H1 (cell line): ENCODE data around the gene LGALS8. TPM values are rescaled to one million over a fixed set of nuclear protein-coding genes. Genes with fewer than 3 reads are reported as not detected.

Source experiments
- CTCF ChIA-PET: fragments of 300-600 bp; sonication (Branson Sonifier 250); formaldehyde crosslinking; loops from one replicate; lab custom pipeline; 2021; ENCODE audit not compliant: partially characterized antibody; lab: Charles Lee
- POLR2A ChIA-PET: fragments of 300-600 bp; sonication (Branson Sonifier 250); formaldehyde crosslinking; loops from one replicate; lab custom pipeline; 2021; ENCODE audit warnings: inconsistent platforms; ENCODE audit not compliant: partially characterized antibody; lab: Charles Lee
- DNase-seq, 2 experiments: peaks; one replicate each; pipeline versions ENCODE4 v3.0.0 to v3.0.0-alpha.2; 2010 to 2022; ENCODE audit warnings: low spot score in 2 of 2, low read depth in 1 of 2, mixed read lengths in 1 of 2
- FAIRE-seq: peaks from 2 replicates; lab custom pipeline; 2011; peaks lifted over from hg19 to GRCh38; lab: Jason Lieb, UNC
- H2AFZ ChIP-seq: 2 replicates; pipeline ENCODE4 v1.8.1; 2012; ENCODE audit warnings: low read length, inconsistent platforms
- H2AK5ac ChIP-seq: 2 replicates; pipeline ENCODE4 v1.6.1; 2013; ENCODE audit warnings: low read depth, low read length
- H2BK120ac ChIP-seq: replicated peaks from 2 replicates; pipeline ENCODE3; 2013; ENCODE audit warnings: low read depth, low read length, inconsistent platforms
- H2BK12ac ChIP-seq: 2 replicates; pipeline ENCODE4 v1.6.1; 2013; ENCODE audit warnings: low read depth, low read length
- H2BK15ac ChIP-seq: 2 replicates; pipeline ENCODE4 v1.6.1; 2013; ENCODE audit warnings: low read length
- H2BK20ac ChIP-seq: 2 replicates; pipeline ENCODE4 v1.6.1; 2013; ENCODE audit warnings: low read length
- H2BK5ac ChIP-seq: 2 replicates; pipeline ENCODE4 v1.6.1; 2013; ENCODE audit warnings: low read depth, low read length
- H3K14ac ChIP-seq: 2 replicates; pipeline ENCODE4 v1.6.1; 2013; ENCODE audit warnings: inconsistent platforms; ENCODE audit not compliant: insufficient read length
- H3K18ac ChIP-seq: 2 replicates; pipeline ENCODE4 v1.6.1; 2013; ENCODE audit warnings: low read length; ENCODE audit errors: extremely low read depth
- H3K23ac ChIP-seq: 2 replicates; pipeline ENCODE4 v1.6.1; 2013; ENCODE audit warnings: inconsistent platforms; ENCODE audit not compliant: insufficient read length
- H3K23me2 ChIP-seq: 2 replicates; pipeline ENCODE4 v1.6.1; 2013; ENCODE audit warnings: low read depth, low read length
- H3K27ac ChIP-seq: 2 replicates; pipeline ENCODE4 v1.6.1; 2011; ENCODE audit warnings: low read depth, low read length, inconsistent platforms
- H3K27me3 ChIP-seq, 4 experiments: replicated peaks in 1 of 4; 1 replicate in 1 of 4; 2 replicates in 3 of 4; pipeline versions ENCODE4 v1.6.1 to v1.8.1; 2011 to 2013; ENCODE audit warnings: low read length in 3 of 4, mild to moderate bottlenecking in 3 of 4, inconsistent platforms in 2 of 4, mixed read lengths in 2 of 4, moderate library complexity in 1 of 4; ENCODE audit not compliant: control insufficient read depth in 3 of 4, insufficient read depth in 3 of 4; ENCODE audit errors: extremely low read depth in 1 of 4
- H3K36me3 ChIP-seq, 4 experiments: 2 replicates each; pipeline versions ENCODE4 v1.6.1 to v1.8.1; 2011 to 2013; ENCODE audit warnings: mild to moderate bottlenecking in 4 of 4, low read length in 3 of 4, moderate library complexity in 2 of 4, control low read depth in 1 of 4, inconsistent platforms in 1 of 4; ENCODE audit not compliant: insufficient read depth in 4 of 4, control insufficient read depth in 2 of 4
- H3K4ac ChIP-seq: replicated peaks from 2 replicates; pipeline ENCODE3; 2013; ENCODE audit warnings: low read length, low read depth, mixed read lengths, inconsistent platforms; ENCODE audit not compliant: insufficient read length
- H3K4me1 ChIP-seq, 4 experiments: replicated peaks in 1 of 4; 1 replicate in 1 of 4; 2 replicates in 3 of 4; pipeline versions ENCODE4 v1.6.1 to v1.8.1; 2011 to 2013; ENCODE audit warnings: low read length in 3 of 4, inconsistent platforms in 2 of 4, mixed read lengths in 1 of 4; ENCODE audit not compliant: insufficient read depth in 4 of 4, control insufficient read depth in 3 of 4
- H3K4me2 ChIP-seq, 2 experiments: 2 replicates each; pipeline versions ENCODE4 v1.6.1 to v1.8.1; 2011 to 2013; ENCODE audit warnings: low read depth in 2 of 2, low read length in 2 of 2, control low read depth in 1 of 2, inconsistent platforms in 1 of 2, mild to moderate bottlenecking in 1 of 2; ENCODE audit not compliant: insufficient read depth in 1 of 2
- H3K4me3 ChIP-seq, 4 experiments: fragments of 200-600, 300-600 bp in 1 of 4; sonication (generic), shearing (Covaris generic), sonication (Bioruptor Twin) in 1 of 4; 2 replicates each; pipeline versions ENCODE4 v1.5.1 to v1.8.1; 2011 to 2016; ENCODE audit warnings: low read length in 4 of 4, low read depth in 3 of 4, control low read depth in 2 of 4, inconsistent platforms in 2 of 4, mild to moderate bottlenecking in 2 of 4, mixed read lengths in 1 of 4, moderate library complexity in 1 of 4; ENCODE audit not compliant: insufficient read depth in 2 of 4; ENCODE audit errors: extremely low read depth in 1 of 4
- H3K56ac ChIP-seq: replicated peaks from 2 replicates; pipeline ENCODE3; 2013; ENCODE audit warnings: low read depth, mild to moderate bottlenecking, mixed read lengths, low read length, inconsistent platforms; ENCODE audit not compliant: insufficient read length
- H3K79me1 ChIP-seq: 2 replicates; pipeline ENCODE4 v1.6.1; 2013; ENCODE audit warnings: low read depth, low read length, control low read depth
- H3K79me2 ChIP-seq, 2 experiments: 2 replicates each; pipeline versions ENCODE4 v1.6.1 to v1.8.1; 2012 to 2013; ENCODE audit warnings: low read length in 2 of 2, mild to moderate bottlenecking in 2 of 2, inconsistent platforms in 1 of 2; ENCODE audit not compliant: insufficient read depth in 2 of 2, control insufficient read depth in 1 of 2
- H3K9ac ChIP-seq, 4 experiments: replicated peaks in 1 of 4; 1 replicate in 1 of 4; 2 replicates in 3 of 4; pipeline versions ENCODE4 v1.6.1 to v1.8.1; 2011 to 2013; ENCODE audit warnings: low read depth in 3 of 4, low read length in 3 of 4, control low read depth in 2 of 4, mild to moderate bottlenecking in 2 of 4, moderate library complexity in 2 of 4, inconsistent platforms in 1 of 4; ENCODE audit errors: extremely low read depth in 1 of 4
- H3K9me3 ChIP-seq, 2 experiments: 2 replicates each; pipeline versions ENCODE4 v1.6.1 to v1.8.1; 2012 to 2013; ENCODE audit warnings: mild to moderate bottlenecking in 2 of 2, moderate library complexity in 2 of 2, control low read depth in 1 of 2, inconsistent platforms in 1 of 2, low read depth in 1 of 2, low read length in 1 of 2, mixed read lengths in 1 of 2; ENCODE audit not compliant: insufficient read depth in 2 of 2
- H4K20me1 ChIP-seq, 2 experiments: replicated peaks in 1 of 2; 2 replicates each; pipeline versions ENCODE3 to v1.8.1; 2011 to 2013; ENCODE audit warnings: inconsistent platforms in 2 of 2, low read length in 2 of 2, mild to moderate bottlenecking in 1 of 2; ENCODE audit not compliant: insufficient read depth in 2 of 2, control insufficient read depth in 1 of 2
- H4K5ac ChIP-seq: 2 replicates; pipeline ENCODE4 v1.6.1; 2013; ENCODE audit warnings: low read length, low read depth, mixed read lengths, inconsistent platforms; ENCODE audit not compliant: insufficient read length
- H4K8ac ChIP-seq: 2 replicates; pipeline ENCODE4 v1.8.0; 2013; ENCODE audit warnings: mild to moderate bottlenecking, moderate library complexity, low read length, inconsistent platforms; ENCODE audit not compliant: insufficient read depth; ENCODE audit errors: extremely low read depth
- H4K91ac ChIP-seq: replicated peaks from 2 replicates; pipeline ENCODE3; 2013; ENCODE audit warnings: low read length, mixed read lengths, inconsistent platforms; ENCODE audit not compliant: insufficient read length
- RBBP5 ChIP-seq: IDR thresholded peaks from 2 replicates; pipeline ENCODE4 v1.7.1; 2012; ENCODE audit warnings: low read depth, mild to moderate bottlenecking, inconsistent platforms, low read length, moderate library complexity, borderline replicate concordance
- TEAD4 ChIP-seq: IDR thresholded peaks from 2 replicates; pipeline ENCODE4 v1.6.1; 2012; ENCODE audit warnings: low read depth, low read length, inconsistent platforms, mixed read lengths
- WGBS, 2 experiments: shearing (Covaris generic) in 1 of 2; methylation state at CpG; one replicate each; pipeline versions ENCODE4 v1.1.6 to v1.1.7; 2013 to 2015; ENCODE audit warnings: low lambda C conversion rate in 2 of 2, mixed read lengths in 2 of 2, inconsistent platforms in 1 of 2, low coverage in 1 of 2, missing lambda C conversion rate in 1 of 2; ENCODE audit not compliant: insufficient replicate concordance in 2 of 2, insufficient coverage in 1 of 2, insufficient read length in 1 of 2; ENCODE audit errors: extremely low coverage in 1 of 2, missing lambda C conversion rate in 1 of 2; 5-methylcytosine and 5-hydroxymethylcytosine counted together
- polyA plus RNA-seq, 7 experiments: library from polyadenylated mRNA; depleted of rRNA in 3 of 7; stranded (reverse) in 5 of 7; unstranded in 2 of 7; fragments of >200 nt in 5 of 7; fragments of 200-250 nt in 2 of 7; gene quantifications; 1 replicate in 5 of 7; 2 replicates in 1 of 7; 4 replicates in 1 of 7; pipeline versions ENCODE4 v1.2.1 to v1.2.3, GENCODE V29; 2011 to 2013; ENCODE audit warnings: missing spikeins in 2 of 7, mixed read lengths in 2 of 7
- total RNA-seq: library from RNA; stranded (reverse); fragmentation: NEBNext Ultra II Directional; extraction: Animal tissue kit (Norgen Biotek cat#: 25700); gene quantifications from 2 replicates; pipeline ENCODE4 v1.2.1, GENCODE V29; 2021

The LGALS8 gene
- total and polyA plus RNA-seq, 2 of the 8 experiments (the other 6 are each of a cell fraction or from before 2014, with no cell fraction given): 7.2 to 11.6 TPM

DNA sequence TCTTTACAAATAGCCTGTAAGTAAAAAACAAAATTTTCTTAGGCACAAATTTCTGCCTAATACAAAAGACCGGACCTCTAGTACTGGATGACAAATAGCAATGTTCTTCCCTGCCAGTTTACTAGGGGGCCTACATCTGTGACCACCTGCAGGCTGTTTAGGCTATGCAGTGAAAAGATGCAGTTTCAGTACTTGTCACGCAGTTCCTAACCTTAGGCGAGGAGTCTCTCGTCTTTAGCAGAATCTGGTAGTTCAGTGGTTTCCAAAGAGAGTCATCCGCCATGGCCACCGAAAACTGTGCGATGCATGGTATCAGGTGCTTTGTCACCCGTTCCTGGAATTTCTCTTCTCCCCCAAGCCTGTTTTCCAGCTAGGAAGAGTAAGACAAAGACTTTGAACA lies 29.6 kb downstream of the LGALS8 start:
- Histone ChIP-seq H2BK20ac (no peak overlapping the region), H4K91ac (no peak overlapping the region), H3K36me3 (peaks cover 40 to 95% (median 86%) of the 10 kb centered on the region in 4 experiments), H3K27me3 (no peaks in the 10 kb centered on the region), H3K4me2 (no peak overlapping the region), H3K9ac (no peak overlapping the region), H2AK5ac (no peak overlapping the region), H3K23ac (no peak overlapping the region), H3K56ac (no peak overlapping the region), H3K18ac (no peak overlapping the region), H3K9me3 (no peaks in the 10 kb centered on the region), H2BK5ac (no peak overlapping the region), H2BK120ac (no peak overlapping the region), H4K8ac (no peak overlapping the region), H2AFZ (no peak overlapping the region), H4K5ac (no peak overlapping the region), H3K79me2 (no peaks in the 10 kb centered on the region), H3K23me2 (no peaks in the 10 kb centered on the region), H2BK12ac (no peak overlapping the region), H3K4me3 (no peak overlapping the region), H2BK15ac (no peak overlapping the region), H4K20me1 (peaks cover 0 to 4% of the 10 kb centered on the region in 2 experiments), H3K79me1 (no peaks in the 10 kb centered on the region), H3K27ac (no peak overlapping the region), H3K4me1 (no peaks in the 10 kb centered on the region), H3K4ac (no peak overlapping the region), H3K14ac (no peak overlapping the region)
- FAIRE-seq (no peak), DNase-seq (no peak)
- ChIA-PET POLR2A (interaction anchor here (1.5 kb wide), 1 partner anchor 11 kb away, joined by 4 read pairs; no protein-coding TSS in a partner anchor), CTCF (interaction anchor here (1.2 kb wide), 1 partner anchor 10 kb away, joined by 3 read pairs; no protein-coding TSS in a partner anchor)
- 86% methylated on average over 8 of the region's 8 CpGs; no CpG with 5 or more reads in 1 of the 2 experiments for WGBS, 2 experiments
- no peak for TF ChIP-seq RBBP5
- no peak for TF ChIP-seq TEAD4
